K562 (cell line): ENCODE measurements around the gene HMG20B.

Source experiments
- EZH2 ChIP-seq: IDR thresholded peaks from 2 replicates; pipeline ENCODE4 v1.6.1; 2012; ENCODE audit warnings: low read depth, mild to moderate bottlenecking, inconsistent platforms, low read length, borderline replicate concordance
- FOXJ2 ChIP-seq: fragments of 200-800 bp; sonication (Bioruptor generic); IDR thresholded peaks from 2 replicates; pipeline ENCODE4 v1.6.1; 2016; ENCODE audit warnings: missing genetic modification characterization, missing compliant biosample characterization
- NR2C2 ChIP-seq, 2 experiments: fragments of 200-800 bp in 1 of 2; sonication (Bioruptor generic) in 1 of 2; sonication (generic) in 1 of 2; formaldehyde crosslinking in 1 of 2; IDR thresholded peaks; 2 replicates each; pipeline versions ENCODE4 v1.6.1 to v1.8.0; 2016 to 2022; ENCODE audit warnings: mild to moderate bottlenecking in 1 of 2, missing compliant biosample characterization in 1 of 2, missing genetic modification characterization in 1 of 2, missing genetic modification reagents in 1 of 2
- SIRT6 ChIP-seq: IDR thresholded peaks from one replicate; pipeline ENCODE4 v1.6.1; 2012; ENCODE audit warnings: low read depth, mild to moderate bottlenecking, control low read depth, inconsistent platforms, low read length, moderate library complexity
- ZNF174 ChIP-seq: fragments of 250-450 bp; sonication (Bioruptor Pico); IDR thresholded peaks from 2 replicates; pipeline ENCODE4 v1.4.0; 2020; ENCODE audit warnings: mild to moderate bottlenecking
- TF ChIP-seq, protein P1 (sequence below), 3 experiments: IDR thresholded peaks in 2 of 3; conservative IDR thresholded peaks in 1 of 3; 2 replicates each; pipeline ENCODE4 v1.5.1; 2011 to 2012; ENCODE audit warnings: low read length in 3 of 3, mild to moderate bottlenecking in 3 of 3, control low read depth in 2 of 3, improper control_type of control experiment in 1 of 3, inconsistent platforms in 1 of 3, low read depth in 1 of 3, mixed read lengths in 1 of 3, moderate library complexity in 1 of 3; ENCODE audit not compliant: insufficient read depth in 2 of 3

DNA sequence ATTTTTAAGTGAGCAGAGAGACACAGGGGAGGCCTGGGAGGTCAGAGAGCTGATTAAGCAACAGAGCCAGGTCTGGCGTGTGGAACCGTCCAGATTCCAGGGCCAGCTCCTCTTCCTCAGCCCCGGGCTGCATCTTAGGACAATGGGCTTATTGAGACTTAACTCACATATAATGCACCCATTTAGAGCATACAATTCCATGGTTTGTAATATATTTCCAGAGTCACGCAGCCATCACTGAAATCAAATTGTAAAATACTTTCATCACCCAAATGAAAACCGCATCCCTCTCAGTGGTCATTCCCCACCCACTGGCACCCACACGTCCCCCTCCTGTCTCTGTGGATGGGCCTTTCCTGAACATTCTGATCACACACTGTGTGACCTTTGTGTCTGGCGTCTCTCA lies 2.1 kb upstream of the HMG20B start:
- no peak for TF ChIP-seq SIRT6
- no peak for TF ChIP-seq NR2C2 (CRISPR knock-in tag; IDR thresholded peaks at IDR 0.05)
- no peak for TF ChIP-seq NR2C2 (tag; IDR thresholded peaks at IDR 0.05)
- no peak for TF ChIP-seq ZNF174 (CRISPR knock-in tag)
- no peak for TF ChIP-seq FOXJ2 (tag)
- TF ChIP-seq EZH2: no peak
- TF ChIP-seq, protein P1, sequence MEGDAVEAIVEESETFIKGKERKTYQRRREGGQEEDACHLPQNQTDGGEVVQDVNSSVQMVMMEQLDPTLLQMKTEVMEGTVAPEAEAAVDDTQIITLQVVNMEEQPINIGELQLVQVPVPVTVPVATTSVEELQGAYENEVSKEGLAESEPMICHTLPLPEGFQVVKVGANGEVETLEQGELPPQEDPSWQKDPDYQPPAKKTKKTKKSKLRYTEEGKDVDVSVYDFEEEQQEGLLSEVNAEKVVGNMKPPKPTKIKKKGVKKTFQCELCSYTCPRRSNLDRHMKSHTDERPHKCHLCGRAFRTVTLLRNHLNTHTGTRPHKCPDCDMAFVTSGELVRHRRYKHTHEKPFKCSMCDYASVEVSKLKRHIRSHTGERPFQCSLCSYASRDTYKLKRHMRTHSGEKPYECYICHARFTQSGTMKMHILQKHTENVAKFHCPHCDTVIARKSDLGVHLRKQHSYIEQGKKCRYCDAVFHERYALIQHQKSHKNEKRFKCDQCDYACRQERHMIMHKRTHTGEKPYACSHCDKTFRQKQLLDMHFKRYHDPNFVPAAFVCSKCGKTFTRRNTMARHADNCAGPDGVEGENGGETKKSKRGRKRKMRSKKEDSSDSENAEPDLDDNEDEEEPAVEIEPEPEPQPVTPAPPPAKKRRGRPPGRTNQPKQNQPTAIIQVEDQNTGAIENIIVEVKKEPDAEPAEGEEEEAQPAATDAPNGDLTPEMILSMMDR (IDR thresholded peaks at IDR 0.05 in 2 of 3, conservative IDR thresholded peaks at IDR 0.05 in 1 of 3; ENCODE audit: insufficient read depth in 2 of 3, low read depth in 1 of 3, low read length in 3 of 3): no peak
